MM.1S (cell line): ENCODE data around the gene INPP4B.

Source experiments
- EZH2 ChIP-seq: fragments of 300-600 bp; sonication (generic); optimal IDR thresholded peaks from 2 replicates; pipeline ENCODE3; 2017; ENCODE audit warnings: low read depth, mild to moderate bottlenecking, antibody characterized with exemption, low read length, mixed read lengths
- TF ChIP-seq, protein P1 (sequence below): fragments of 300-600 bp; sonication (generic); IDR thresholded peaks from 2 replicates; pipeline ENCODE4 v1.5.1; 2016; ENCODE audit warnings: antibody characterized with exemption, low read length, mixed read lengths

DNA sequence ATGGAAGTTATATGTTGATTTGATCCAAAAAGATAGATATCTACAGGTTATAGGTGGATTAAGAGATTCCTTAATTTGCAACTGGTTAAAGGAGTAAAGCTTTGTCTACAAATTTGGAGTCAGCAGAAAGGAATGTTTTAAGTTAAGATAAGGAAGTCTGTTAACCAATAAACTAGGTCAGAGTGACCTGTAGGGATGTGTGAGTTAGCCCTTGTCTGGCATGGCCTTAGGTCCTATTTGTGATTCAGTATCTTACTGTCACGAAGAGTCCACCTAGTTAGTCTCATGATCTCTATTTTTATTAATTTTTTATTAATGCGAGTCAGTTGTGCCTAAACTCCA lies 230.8 kb downstream of the INPP4B start:
- TF ChIP-seq, protein P1, sequence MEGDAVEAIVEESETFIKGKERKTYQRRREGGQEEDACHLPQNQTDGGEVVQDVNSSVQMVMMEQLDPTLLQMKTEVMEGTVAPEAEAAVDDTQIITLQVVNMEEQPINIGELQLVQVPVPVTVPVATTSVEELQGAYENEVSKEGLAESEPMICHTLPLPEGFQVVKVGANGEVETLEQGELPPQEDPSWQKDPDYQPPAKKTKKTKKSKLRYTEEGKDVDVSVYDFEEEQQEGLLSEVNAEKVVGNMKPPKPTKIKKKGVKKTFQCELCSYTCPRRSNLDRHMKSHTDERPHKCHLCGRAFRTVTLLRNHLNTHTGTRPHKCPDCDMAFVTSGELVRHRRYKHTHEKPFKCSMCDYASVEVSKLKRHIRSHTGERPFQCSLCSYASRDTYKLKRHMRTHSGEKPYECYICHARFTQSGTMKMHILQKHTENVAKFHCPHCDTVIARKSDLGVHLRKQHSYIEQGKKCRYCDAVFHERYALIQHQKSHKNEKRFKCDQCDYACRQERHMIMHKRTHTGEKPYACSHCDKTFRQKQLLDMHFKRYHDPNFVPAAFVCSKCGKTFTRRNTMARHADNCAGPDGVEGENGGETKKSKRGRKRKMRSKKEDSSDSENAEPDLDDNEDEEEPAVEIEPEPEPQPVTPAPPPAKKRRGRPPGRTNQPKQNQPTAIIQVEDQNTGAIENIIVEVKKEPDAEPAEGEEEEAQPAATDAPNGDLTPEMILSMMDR: no peak
- TF ChIP-seq EZH2: no peak
